ENCODE results near the gene FLRT3.
A peak's percentile ranks its signal among the peaks of the same experiment; 100 is the strongest.

FLRT3 gene

GRCh38 chr20:14319704-14320103 lies 17.7 kb downstream of the FLRT3 start:
- DNase-seq (ENCODE audit: low spot score): no peak

GRCh38 chr20:14313341-14314020 lies 23.9 kb downstream of the FLRT3 start:
- DNase-seq (ENCODE audit: low spot score): no peak

- DNase-seq (ENCODE audit: low spot score): no peak
These were observed 25.4 kb downstream of the FLRT3 start for GRCh38 chr20:14312001-14312400.

- no peak for DNase-seq (ENCODE audit: low spot score)
These were observed 26.3 kb downstream of the FLRT3 start for GRCh38 chr20:14310977-14311627.

- no peak for DNase-seq (ENCODE audit: low spot score)
These were observed 29.5 kb downstream of the FLRT3 start for GRCh38 chr20:14307956-14308355.

- DNase-seq (ENCODE audit: low spot score): no peak
These were observed 32.9 kb downstream of the FLRT3 start for GRCh38 chr20:14304472-14304871.

GRCh38 chr20:14303651-14304050 lies 33.8 kb downstream of the FLRT3 start:
- no peak for DNase-seq (ENCODE audit: low spot score)

- DNase-seq (ENCODE audit: low spot score): no peak
These were observed 34.3 kb downstream of the FLRT3 start for GRCh38 chr20:14303106-14303505.

- DNase-seq (ENCODE audit: low spot score): no peak
These were observed 37.6 kb downstream of the FLRT3 start for GRCh38 chr20:14299831-14300230.

- DNase-seq (ENCODE audit: low spot score): no peak
These were observed 41.6 kb downstream of the FLRT3 start for GRCh38 chr20:14295770-14296309.

GRCh38 chr20:14295238-14295637 lies 42.2 kb downstream of the FLRT3 start:
- DNase-seq (ENCODE audit: low spot score): no peak

GRCh38 chr20:14291502-14291901 lies 45.9 kb downstream of the FLRT3 start:
- DNase-seq (ENCODE audit: low spot score): no peak

- DNase-seq (ENCODE audit: low spot score): peak; percentile 65
These were observed 48.8 kb downstream of the FLRT3 start for GRCh38 chr20:14288341-14289330.

- DNase-seq (ENCODE audit: low spot score): no peak
These were observed 53.0 kb downstream of the FLRT3 start for GRCh38 chr20:14284443-14284842.

GRCh38 chr20:14282140-14282539 lies 55.3 kb downstream of the FLRT3 start:
- DNase-seq (ENCODE audit: low spot score): no peak

Measured in RKO (cell line).